Kidney epithelial cell (primary cell): ENCODE measurements around the gene MAP3K20. TPM values are rescaled to one million over a fixed set of nuclear protein-coding genes. Genes with fewer than 3 reads are reported as not detected.

Source experiments
- DNase-seq: peaks from one replicate; pipeline ENCODE4 v3.0.0-alpha.2; 2010; ENCODE audit warnings: low read depth
- H3K27me3 ChIP-seq: 2 replicates; pipeline ENCODE4 v1.6.0; 2011; ENCODE audit warnings: low read length; ENCODE audit not compliant: control insufficient read depth, insufficient read depth
- H3K36me3 ChIP-seq: 2 replicates; pipeline ENCODE4 v1.5.1; 2011; ENCODE audit warnings: low read length; ENCODE audit not compliant: control insufficient read depth, insufficient read depth
- H3K4me3 ChIP-seq: 2 replicates; pipeline ENCODE4 v1.5.1; 2011; ENCODE audit warnings: low read depth, mild to moderate bottlenecking, control low read depth, low read length
- CTCF ChIP-seq: IDR thresholded peaks from 2 replicates; pipeline ENCODE4 v1.5.1; 2011; ENCODE audit warnings: mild to moderate bottlenecking, moderate library complexity, low read length, control low read depth, inconsistent platforms; ENCODE audit not compliant: insufficient read depth, poor library complexity, severe bottlenecking
- total RNA-seq: library from RNA; depleted of rRNA; stranded (reverse); fragments of >200 nt; gene quantifications from 2 replicates; pipeline ENCODE4 v1.2.3, GENCODE V29; 2015

The MAP3K20 gene
- total RNA-seq, 1 donor from 2014 or later: 18.9 TPM

- no peak for TF ChIP-seq CTCF
- H3K4me3 ChIP-seq: no peak overlapping the region
- peak; percentile 95 for DNase-seq
- H3K27me3 ChIP-seq: no peaks in the 10 kb centered on the region
- H3K36me3 ChIP-seq: no peaks in the 10 kb centered on the region
Observed at GRCh38 chr2:173048897-173049661, 26.6 kb upstream of the MAP3K20 start.

GRCh38 chr2:173049831-173050230 lies 25.8 kb upstream of the MAP3K20 start:
- no peak for DNase-seq

GRCh38 chr2:173050684-173051083 lies 25.0 kb upstream of the MAP3K20 start:
- no peak for DNase-seq
- Histone ChIP-seq H3K27me3 (no peaks in the 10 kb centered on the region), H3K4me3 (no peak overlapping the region), H3K36me3 (no peaks in the 10 kb centered on the region)
- TF ChIP-seq CTCF: no peak

More at GRCh38 chr2:173049831-173050230, 25.8 kb upstream of the MAP3K20 start:
- Histone ChIP-seq H3K36me3 (no peaks in the 10 kb centered on the region), H3K4me3 (no peak overlapping the region), H3K27me3 (no peaks in the 10 kb centered on the region)
- TF ChIP-seq CTCF: no peak

GRCh38 chr2:173051463-173052215 lies 24.0 kb upstream of the MAP3K20 start:
- TF ChIP-seq CTCF: no peak
- H3K4me3 ChIP-seq: no peak overlapping the region
- no peaks in the 10 kb centered on the region for H3K27me3 ChIP-seq
- DNase-seq: no peak
- no peaks in the 10 kb centered on the region for H3K36me3 ChIP-seq

GRCh38 chr2:173053043-173053699 lies 22.5 kb upstream of the MAP3K20 start:
- no peak for TF ChIP-seq CTCF
- H3K36me3 ChIP-seq: no peaks in the 10 kb centered on the region
- no peak for DNase-seq
- no peaks in the 10 kb centered on the region for H3K27me3 ChIP-seq
- H3K4me3 ChIP-seq: no peak overlapping the region
